ENCODE data around the gene CALU.

CALU gene

GRCh38 chr7:128807191-128807590, 68.0 kb downstream of the CALU start:
- no peak for DNase-seq (ENCODE audit: low read depth, low spot score)
- no peak overlapping the region for H3K4me3 ChIP-seq (ENCODE audit: low read depth, low read length)
- no peak for TF ChIP-seq CTCF (IDR thresholded peaks at IDR 0.05; ENCODE audit: low read depth, low read length)
- in situ Hi-C loops (cut with HindIII; ENCODE audit: low sequenced_read_pairs), result no loop called here

GRCh38 chr7:128809363-128809762, 70.2 kb downstream of the CALU start:
- in situ Hi-C loops (cut with HindIII; ENCODE audit: low sequenced_read_pairs), result no loop called here
- DNase-seq (ENCODE audit: low read depth, low spot score), result no peak
- no peak for TF ChIP-seq CTCF (IDR thresholded peaks at IDR 0.05; ENCODE audit: low read depth, low read length)
- H3K4me3 ChIP-seq (ENCODE audit: low read depth, low read length), result no peak overlapping the region

- no peak overlapping the region for H3K4me3 ChIP-seq (ENCODE audit: low read depth, low read length)
- in situ Hi-C loops (cut with HindIII; ENCODE audit: low sequenced_read_pairs), result no loop called here
- no peak for DNase-seq (ENCODE audit: low read depth, low spot score)
- TF ChIP-seq CTCF (IDR thresholded peaks at IDR 0.05; ENCODE audit: low read depth, low read length), result no peak
These were observed 71.3 kb downstream of the CALU start for GRCh38 chr7:128810473-128810872.

GRCh38 chr7:128810997-128811396, 71.8 kb downstream of the CALU start:
- no peak for DNase-seq (ENCODE audit: low read depth, low spot score)
- in situ Hi-C loops (cut with HindIII; ENCODE audit: low sequenced_read_pairs), result no loop called here
- H3K4me3 ChIP-seq (ENCODE audit: low read depth, low read length), result no peak overlapping the region
- no peak for TF ChIP-seq CTCF (IDR thresholded peaks at IDR 0.05; ENCODE audit: low read depth, low read length)

- in situ Hi-C loops (cut with HindIII; ENCODE audit: low sequenced_read_pairs), result no loop called here
- no peak overlapping the region for H3K4me3 ChIP-seq (ENCODE audit: low read depth, low read length)
- TF ChIP-seq CTCF (IDR thresholded peaks at IDR 0.05; ENCODE audit: low read depth, low read length), result no peak
- DNase-seq (ENCODE audit: low read depth, low spot score), result no peak
These were observed 72.7 kb downstream of the CALU start for GRCh38 chr7:128811631-128812430.

GRCh38 chr7:128812514-128813168, 73.5 kb downstream of the CALU start:
- DNase-seq (ENCODE audit: low read depth, low spot score), result no peak
- no peak for TF ChIP-seq CTCF (IDR thresholded peaks at IDR 0.05; ENCODE audit: low read depth, low read length)
- no peak overlapping the region for H3K4me3 ChIP-seq (ENCODE audit: low read depth, low read length)
- in situ Hi-C loops (cut with HindIII; ENCODE audit: low sequenced_read_pairs), result no loop called here
